Astrocyte of the spinal cord (primary cell): ENCODE measurements around the gene PRPF39.

Experiments used
- DNase-seq: peaks from one replicate; pipeline ENCODE4 v3.0.0; 2011; ENCODE audit warnings: low read depth, low spot score
- H3K4me3 ChIP-seq: 2 replicates; pipeline ENCODE4 v1.5.1; 2011; ENCODE audit warnings: low read depth, mild to moderate bottlenecking, low read length, moderate library complexity
- in situ Hi-C: cut with HindIII; loops from 2 replicates; pipeline ENCODE4 v1.10.0; 2017; ENCODE audit warnings: low sequenced_read_pairs
- TF ChIP-seq, protein P1 (sequence below): IDR thresholded peaks from 2 replicates; pipeline ENCODE4 v1.5.1; 2012; ENCODE audit warnings: low read depth, mild to moderate bottlenecking, low read length, inconsistent platforms

PRPF39 gene, protein sequence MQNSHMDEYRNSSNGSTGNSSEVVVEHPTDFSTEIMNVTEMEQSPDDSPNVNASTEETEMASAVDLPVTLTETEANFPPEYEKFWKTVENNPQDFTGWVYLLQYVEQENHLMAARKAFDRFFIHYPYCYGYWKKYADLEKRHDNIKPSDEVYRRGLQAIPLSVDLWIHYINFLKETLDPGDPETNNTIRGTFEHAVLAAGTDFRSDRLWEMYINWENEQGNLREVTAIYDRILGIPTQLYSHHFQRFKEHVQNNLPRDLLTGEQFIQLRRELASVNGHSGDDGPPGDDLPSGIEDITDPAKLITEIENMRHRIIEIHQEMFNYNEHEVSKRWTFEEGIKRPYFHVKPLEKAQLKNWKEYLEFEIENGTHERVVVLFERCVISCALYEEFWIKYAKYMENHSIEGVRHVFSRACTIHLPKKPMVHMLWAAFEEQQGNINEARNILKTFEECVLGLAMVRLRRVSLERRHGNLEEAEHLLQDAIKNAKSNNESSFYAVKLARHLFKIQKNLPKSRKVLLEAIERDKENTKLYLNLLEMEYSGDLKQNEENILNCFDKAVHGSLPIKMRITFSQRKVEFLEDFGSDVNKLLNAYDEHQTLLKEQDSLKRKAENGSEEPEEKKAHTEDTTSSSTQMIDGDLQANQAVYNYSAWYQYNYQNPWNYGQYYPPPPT

DNA sequence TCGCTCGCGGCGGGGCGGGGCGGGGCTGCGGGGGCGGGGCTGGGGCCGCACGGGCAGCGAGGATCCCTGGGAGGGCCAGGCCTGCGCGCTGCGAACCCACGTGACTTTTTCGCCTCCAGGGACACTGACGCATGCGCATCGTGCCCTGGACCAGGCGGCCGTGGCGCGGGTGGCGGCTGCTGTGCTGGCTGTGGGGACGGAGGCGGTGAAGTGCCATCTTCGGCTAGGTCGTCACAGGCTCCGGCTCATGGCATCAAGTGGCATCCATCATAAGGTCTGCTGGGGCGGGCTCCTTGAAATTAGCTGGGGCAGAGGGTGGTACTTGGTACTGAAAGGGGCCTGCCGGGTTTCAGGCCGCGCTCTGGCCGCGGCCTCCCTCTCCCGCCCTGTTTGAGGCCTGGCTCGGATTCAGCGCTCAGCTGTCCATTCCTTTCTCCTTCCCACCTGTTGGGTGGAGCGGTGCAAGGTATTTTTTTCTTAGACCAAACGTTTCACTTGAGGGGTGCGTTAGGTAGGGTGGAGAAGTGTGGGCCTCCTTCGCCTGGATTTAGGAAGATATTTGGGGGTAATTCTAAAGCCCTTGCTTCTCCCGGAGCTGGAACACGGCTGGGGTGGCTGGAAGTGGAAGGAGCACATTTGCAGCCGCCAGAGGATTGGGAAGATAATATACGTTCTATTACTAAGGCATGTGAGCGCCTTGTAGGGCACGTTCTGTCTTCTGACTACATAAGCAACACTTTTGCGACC lies at the start of gene PRPF39:
Gene PRPF39, plus strand, starts transcription at position 141 of the 747 bp plus-strand sequence. CDS start 11,124 bp downstream, outside the sequence.
- TF ChIP-seq, protein P1, sequence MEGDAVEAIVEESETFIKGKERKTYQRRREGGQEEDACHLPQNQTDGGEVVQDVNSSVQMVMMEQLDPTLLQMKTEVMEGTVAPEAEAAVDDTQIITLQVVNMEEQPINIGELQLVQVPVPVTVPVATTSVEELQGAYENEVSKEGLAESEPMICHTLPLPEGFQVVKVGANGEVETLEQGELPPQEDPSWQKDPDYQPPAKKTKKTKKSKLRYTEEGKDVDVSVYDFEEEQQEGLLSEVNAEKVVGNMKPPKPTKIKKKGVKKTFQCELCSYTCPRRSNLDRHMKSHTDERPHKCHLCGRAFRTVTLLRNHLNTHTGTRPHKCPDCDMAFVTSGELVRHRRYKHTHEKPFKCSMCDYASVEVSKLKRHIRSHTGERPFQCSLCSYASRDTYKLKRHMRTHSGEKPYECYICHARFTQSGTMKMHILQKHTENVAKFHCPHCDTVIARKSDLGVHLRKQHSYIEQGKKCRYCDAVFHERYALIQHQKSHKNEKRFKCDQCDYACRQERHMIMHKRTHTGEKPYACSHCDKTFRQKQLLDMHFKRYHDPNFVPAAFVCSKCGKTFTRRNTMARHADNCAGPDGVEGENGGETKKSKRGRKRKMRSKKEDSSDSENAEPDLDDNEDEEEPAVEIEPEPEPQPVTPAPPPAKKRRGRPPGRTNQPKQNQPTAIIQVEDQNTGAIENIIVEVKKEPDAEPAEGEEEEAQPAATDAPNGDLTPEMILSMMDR, result no peak
- in situ Hi-C loops, result no loop called here
- peak within 1 kb of the TSS; percentile 91 for H3K4me3 ChIP-seq
- DNase-seq, result peak; percentile 87

DNA sequence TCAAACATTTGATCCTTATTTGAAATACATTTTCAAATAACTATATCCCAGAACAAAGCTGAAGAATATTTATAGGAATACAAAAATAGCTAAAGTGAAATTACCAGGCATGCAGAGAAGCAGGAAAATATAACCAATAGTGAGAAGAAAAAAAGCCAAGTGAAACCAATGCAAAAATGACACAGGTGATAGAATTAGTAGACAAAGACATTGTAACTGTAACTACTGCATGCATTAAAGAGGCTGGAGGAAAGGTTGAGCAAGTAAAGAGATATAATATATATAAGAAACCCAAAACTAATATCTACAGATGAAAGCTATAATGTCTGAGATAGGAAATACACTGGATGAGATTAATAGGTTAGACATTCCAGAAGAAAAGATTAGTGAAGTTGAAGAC lies 49.2 kb upstream of the PRPF39 start:
- TF ChIP-seq, protein P1, result no peak
- no peak overlapping the region for H3K4me3 ChIP-seq
- in situ Hi-C loops, result no loop called here
- no peak for DNase-seq

DNA sequence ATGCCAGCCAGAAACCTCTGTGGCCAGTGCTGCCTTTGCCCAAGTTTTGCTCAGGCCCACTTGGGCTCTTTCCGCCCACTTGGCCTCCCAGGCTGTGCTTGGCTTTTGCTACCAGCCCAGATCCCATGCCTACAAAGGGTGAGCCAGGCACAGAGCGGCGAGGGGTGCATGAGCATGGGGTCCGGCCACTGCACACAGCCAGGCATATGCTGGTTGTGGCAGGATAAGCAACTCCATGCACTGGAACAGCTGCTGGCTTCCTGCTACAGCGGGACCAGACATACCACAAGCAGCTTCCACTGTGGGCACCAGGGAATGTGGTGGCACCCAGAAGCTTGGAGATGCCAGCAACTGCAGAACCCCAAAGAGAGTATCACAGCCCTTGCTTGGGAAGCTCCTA lies 45.7 kb upstream of the PRPF39 start:
- H3K4me3 ChIP-seq, result no peak overlapping the region
- DNase-seq, result no peak
- TF ChIP-seq, protein P1, result no peak
- in situ Hi-C loops, result no loop called here

DNA sequence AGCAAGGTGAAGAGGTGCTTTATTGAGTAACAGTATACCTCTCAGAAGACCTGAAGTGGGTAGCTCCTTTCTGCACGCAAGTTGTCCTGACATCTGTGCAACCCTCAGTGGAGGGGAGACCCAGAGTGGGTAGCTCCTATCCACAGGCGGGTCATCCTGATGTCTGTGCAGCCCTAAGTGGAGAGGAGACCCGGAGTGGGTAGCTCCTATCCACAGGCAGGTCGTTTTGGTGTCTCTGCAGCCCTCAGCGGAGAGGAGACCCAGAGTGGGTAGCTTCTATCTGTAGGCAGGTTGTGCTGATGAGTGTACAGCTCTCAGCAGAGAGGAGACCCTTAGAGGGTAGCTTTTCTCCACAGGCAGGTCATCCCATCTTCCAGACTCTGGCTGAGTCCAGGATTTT lies 45.1 kb upstream of the PRPF39 start:
- TF ChIP-seq, protein P1, result no peak
- no peak overlapping the region for H3K4me3 ChIP-seq
- no peak for DNase-seq
- in situ Hi-C loops, result no loop called here

DNA sequence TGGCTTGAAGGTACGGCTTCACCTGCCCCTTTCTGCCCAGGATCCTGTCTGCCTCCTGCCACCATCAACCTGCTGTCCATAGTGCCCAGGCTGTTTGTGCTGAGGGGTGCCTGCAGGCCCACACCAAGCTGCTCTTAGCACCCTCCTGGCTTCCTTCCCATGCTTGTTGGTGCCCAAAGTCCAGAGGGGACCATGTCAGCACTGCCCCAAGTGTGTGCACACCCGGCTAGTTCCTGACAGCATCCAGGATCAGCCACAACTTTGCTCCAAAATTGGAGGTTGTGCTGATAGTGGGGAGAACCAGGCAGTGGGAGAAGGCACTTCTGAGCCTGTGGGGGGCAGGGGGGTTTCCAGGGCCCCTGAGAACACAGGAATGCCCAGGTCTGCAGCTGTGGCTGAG lies 44.5 kb upstream of the PRPF39 start:
- in situ Hi-C loops, result no loop called here
- no peak overlapping the region for H3K4me3 ChIP-seq
- DNase-seq, result no peak
- TF ChIP-seq, protein P1, result no peak

DNA sequence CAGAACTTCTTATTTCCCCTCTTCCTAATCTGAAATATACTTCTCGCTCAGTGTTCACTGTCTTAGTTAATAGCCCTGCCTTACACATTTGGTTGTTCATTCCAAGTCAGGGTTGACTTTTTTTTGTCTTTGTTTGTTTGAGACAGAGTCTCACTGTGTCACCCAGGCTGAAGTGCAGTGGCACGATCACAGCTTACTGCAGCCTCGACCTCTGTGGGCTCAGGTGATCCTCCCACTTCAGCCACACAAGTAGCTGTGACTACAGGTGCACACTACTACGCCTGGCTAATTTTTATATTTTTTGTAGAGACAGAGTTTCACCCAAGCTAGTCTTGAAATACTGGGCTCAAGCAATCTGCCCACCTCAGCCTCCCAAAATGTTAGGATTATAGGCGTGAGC lies 42.3 kb upstream of the PRPF39 start:
- no peak overlapping the region for H3K4me3 ChIP-seq
- TF ChIP-seq, protein P1, result no peak
- DNase-seq, result no peak
- in situ Hi-C loops, result no loop called here
